GM12874 (cell line): Measurements from ENCODE around the gene LYRM7.

ENCODE experiments used
- TF ChIP-seq, protein P1 (sequence below): IDR thresholded peaks from 2 replicates; pipeline ENCODE4 v1.5.1; 2011; ENCODE audit warnings: low read depth, mild to moderate bottlenecking, control low read depth, low read length, moderate library complexity; ENCODE audit not compliant: insufficient read depth

LYRM7 gene

DNA sequence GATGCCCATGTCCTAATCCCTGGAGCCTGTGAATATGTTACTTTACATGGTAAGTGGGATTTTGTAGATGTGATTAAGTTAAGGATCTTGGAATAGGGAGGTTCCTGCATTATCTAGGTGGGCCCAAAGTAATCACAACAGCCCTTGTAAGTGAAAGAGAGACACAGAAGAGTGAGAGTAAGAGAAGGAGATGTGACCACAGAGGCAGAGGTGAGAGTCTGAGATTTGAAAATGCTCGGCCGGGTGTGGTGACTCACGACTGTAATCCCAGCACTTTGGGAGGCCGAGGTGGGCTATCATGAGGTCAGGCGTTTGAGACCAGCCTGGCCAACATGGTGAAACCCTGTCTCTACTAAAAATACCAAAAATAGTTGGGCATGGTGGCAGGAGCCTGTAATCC, 3.1 kb upstream of the LYRM7 start:
- TF ChIP-seq, protein P1, sequence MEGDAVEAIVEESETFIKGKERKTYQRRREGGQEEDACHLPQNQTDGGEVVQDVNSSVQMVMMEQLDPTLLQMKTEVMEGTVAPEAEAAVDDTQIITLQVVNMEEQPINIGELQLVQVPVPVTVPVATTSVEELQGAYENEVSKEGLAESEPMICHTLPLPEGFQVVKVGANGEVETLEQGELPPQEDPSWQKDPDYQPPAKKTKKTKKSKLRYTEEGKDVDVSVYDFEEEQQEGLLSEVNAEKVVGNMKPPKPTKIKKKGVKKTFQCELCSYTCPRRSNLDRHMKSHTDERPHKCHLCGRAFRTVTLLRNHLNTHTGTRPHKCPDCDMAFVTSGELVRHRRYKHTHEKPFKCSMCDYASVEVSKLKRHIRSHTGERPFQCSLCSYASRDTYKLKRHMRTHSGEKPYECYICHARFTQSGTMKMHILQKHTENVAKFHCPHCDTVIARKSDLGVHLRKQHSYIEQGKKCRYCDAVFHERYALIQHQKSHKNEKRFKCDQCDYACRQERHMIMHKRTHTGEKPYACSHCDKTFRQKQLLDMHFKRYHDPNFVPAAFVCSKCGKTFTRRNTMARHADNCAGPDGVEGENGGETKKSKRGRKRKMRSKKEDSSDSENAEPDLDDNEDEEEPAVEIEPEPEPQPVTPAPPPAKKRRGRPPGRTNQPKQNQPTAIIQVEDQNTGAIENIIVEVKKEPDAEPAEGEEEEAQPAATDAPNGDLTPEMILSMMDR: no peak

GRCh38 chr5:131169810-131170539, 769 bp upstream of the LYRM7 start:
- TF ChIP-seq, protein P1: no peak

DNA sequence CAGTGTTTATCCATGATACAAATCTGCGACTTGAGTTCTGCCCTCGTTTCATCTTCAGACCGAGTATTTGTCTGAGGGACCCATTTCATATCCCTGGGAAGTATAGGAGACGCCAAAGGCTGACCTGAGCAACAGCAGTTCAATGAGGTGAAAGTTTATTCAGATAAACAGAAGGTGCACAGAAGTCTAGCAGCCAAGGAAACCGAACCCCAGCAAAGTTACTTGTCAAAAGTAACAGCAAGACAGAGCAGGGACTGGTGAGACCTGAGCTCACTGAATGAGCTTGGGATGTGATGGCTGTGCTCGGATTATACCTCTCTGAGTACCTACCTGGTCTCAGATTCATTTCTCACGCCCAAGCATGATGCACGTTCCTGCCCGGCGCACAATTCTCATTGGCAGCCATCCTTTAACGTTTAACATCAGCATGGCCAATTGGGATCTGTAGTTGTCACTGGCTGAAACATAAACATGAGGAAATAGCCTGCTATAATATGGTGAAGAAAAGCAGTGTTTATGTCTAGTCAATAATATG, 599 bp downstream of the LYRM7 start:
- TF ChIP-seq, protein P1: no peak

DNA sequence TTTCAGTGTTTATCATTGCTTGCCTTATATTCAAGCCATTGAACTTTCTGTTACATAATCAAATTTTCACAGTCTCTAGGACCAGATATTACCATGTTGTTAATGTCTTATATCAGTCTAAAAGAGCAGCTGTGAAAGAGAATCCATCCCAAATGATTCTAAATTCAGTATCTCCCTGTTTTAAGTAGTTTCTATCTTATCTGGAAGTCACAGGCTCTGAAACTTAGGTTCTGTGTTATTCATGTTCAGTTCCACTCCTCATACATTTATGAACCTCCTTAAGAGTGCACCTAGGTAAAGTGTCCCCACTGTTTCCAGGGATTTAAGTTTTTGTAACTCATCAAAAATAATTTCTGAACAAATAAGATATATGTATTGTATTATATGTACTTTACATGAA, 9.7 kb downstream of the LYRM7 start:
- TF ChIP-seq, protein P1: no peak

GRCh38 chr5:131182839-131183238, 12.1 kb downstream of the LYRM7 start:
- TF ChIP-seq, protein P1: no peak

DNA sequence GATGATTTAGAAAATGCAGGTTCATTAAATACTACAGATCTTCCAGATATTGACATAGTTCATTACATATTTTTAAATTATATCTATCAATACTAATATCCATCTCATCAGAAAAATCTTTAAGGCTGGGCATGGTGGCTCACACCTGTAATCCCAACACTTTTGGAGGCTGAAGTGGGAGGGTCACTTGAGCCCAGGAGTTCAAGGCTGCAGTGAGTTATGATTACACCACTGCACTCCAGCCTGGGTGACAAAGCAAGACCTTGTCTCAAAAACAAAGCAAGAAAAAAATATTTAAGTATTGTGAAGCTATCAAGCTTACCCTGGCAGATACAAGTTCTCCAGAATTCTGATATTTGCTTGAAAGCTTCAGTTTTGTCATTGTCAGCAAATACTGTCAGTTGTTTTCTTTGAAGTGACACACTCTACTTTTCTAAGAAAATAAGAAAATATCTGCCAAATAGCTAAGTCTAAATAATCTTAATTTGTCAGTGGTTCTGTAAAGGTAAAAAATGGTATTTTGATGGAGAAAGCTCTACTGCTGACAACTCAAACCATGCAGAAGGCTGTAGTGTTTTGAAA, 14.9 kb downstream of the LYRM7 start:
- TF ChIP-seq, protein P1: no peak

- TF ChIP-seq, protein P1: no peak
Measured at GRCh38 chr5:131186561-131187256, 16.0 kb downstream of the LYRM7 start.
